SK-N-SH (cell line): ENCODE data around the gene HNRNPD. TPM values are rescaled to one million over a fixed set of nuclear protein-coding genes. Genes with fewer than 3 reads are reported as not detected.

Experiments
- CTCF ChIA-PET: fragments of 300-600, 350-600 bp; formaldehyde crosslinking; extraction: SDS; loops from one replicate; lab custom pipeline; 2021; lab: Yijun Ruan, JAX
- POLR2A ChIA-PET: fragments of 350-600 bp; sonication (Branson Sonifier 250); formaldehyde crosslinking; extraction: SDS; loops from one replicate; lab custom pipeline; 2020; ENCODE audit warnings: antibody characterized with exemption, inconsistent platforms; lab: Yijun Ruan, JAX
- DNase-seq: peaks from one replicate; pipeline ENCODE4 v3.0.0; 2012
- H2AFZ ChIP-seq: fragments of 200-600 bp; sonication (generic); 2 replicates; pipeline ENCODE4 v1.8.1; 2016; ENCODE audit warnings: antibody characterized with exemption, mild to moderate bottlenecking, low read depth
- H3F3A ChIP-seq: fragments of 200-600 bp; sonication (generic); replicated peaks from 2 replicates; pipeline ENCODE3; 2016; ENCODE audit warnings: antibody characterized with exemption, mild to moderate bottlenecking; ENCODE audit not compliant: insufficient read depth
- H3K27ac ChIP-seq, 2 experiments: fragments of 200-500 bp in 1 of 2; fragments of 200-600 bp in 1 of 2; sonication (Bioruptor generic) in 1 of 2; sonication (generic), shearing (Covaris generic) in 1 of 2; 2 replicates each; pipeline versions ENCODE4 v1.5.1 to v1.6.1; 2014 to 2016; ENCODE audit warnings: low read depth in 2 of 2, inconsistent platforms in 1 of 2, low read length in 1 of 2, mild to moderate bottlenecking in 1 of 2, mixed read lengths in 1 of 2
- H3K27me3 ChIP-seq: fragments of 200-600 bp; sonication (generic), shearing (Covaris generic); 2 replicates; pipeline ENCODE4 v1.6.1; 2016; ENCODE audit warnings: mixed run types; ENCODE audit not compliant: insufficient read depth
- H3K36me3 ChIP-seq, 2 experiments: fragments of 200-500 bp in 1 of 2; fragments of 200-600 bp in 1 of 2; sonication (Bioruptor generic) in 1 of 2; sonication (generic) in 1 of 2; replicated peaks in 1 of 2; 2 replicates each; pipeline versions ENCODE3 to v1.5.1; 2014 to 2016; ENCODE audit warnings: low read length in 1 of 2, mild to moderate bottlenecking in 1 of 2; ENCODE audit not compliant: insufficient read depth in 2 of 2, control insufficient read depth in 1 of 2
- H3K4me1 ChIP-seq, 2 experiments: fragments of 200-500 bp in 1 of 2; fragments of 200-600 bp in 1 of 2; sonication (Bioruptor generic) in 1 of 2; sonication (generic), shearing (Covaris generic) in 1 of 2; 2 replicates each; pipeline versions ENCODE4 v1.5.1 to v1.6.1; 2014 to 2016; ENCODE audit warnings: low read depth in 1 of 2, low read length in 1 of 2, mixed run types in 1 of 2; ENCODE audit not compliant: insufficient read depth in 2 of 2, control insufficient read depth in 1 of 2
- H3K4me2 ChIP-seq: fragments of 200-600 bp; sonication (generic), shearing (Covaris generic); 2 replicates; pipeline ENCODE4 v1.6.1; 2017; ENCODE audit warnings: mixed run types
- H3K4me3 ChIP-seq, 2 experiments: fragments of 200-500 bp in 1 of 2; fragments of 200-600 bp in 1 of 2; sonication (Bioruptor generic) in 1 of 2; sonication (generic), shearing (Covaris generic) in 1 of 2; 2 replicates each; pipeline versions ENCODE4 v1.5.1 to v1.8.1; 2014 to 2016; ENCODE audit warnings: low read depth in 2 of 2, inconsistent platforms in 1 of 2, low read length in 1 of 2, mild to moderate bottlenecking in 1 of 2, mixed read lengths in 1 of 2, moderate library complexity in 1 of 2
- H3K79me2 ChIP-seq: fragments of 200-600 bp; sonication (generic); 2 replicates; pipeline ENCODE4 v1.8.1; 2017; ENCODE audit warnings: mild to moderate bottlenecking; ENCODE audit not compliant: insufficient read depth
- H3K9ac ChIP-seq: fragments of 200-600 bp; sonication (generic); 2 replicates; pipeline ENCODE4 v1.6.1; 2017; ENCODE audit warnings: mixed run types
- H3K9me2 ChIP-seq: fragments of 200-600 bp; sonication (generic); 2 replicates; pipeline ENCODE4 v1.6.1; 2017; ENCODE audit warnings: mixed run types
- H3K9me3 ChIP-seq: fragments of 200-600 bp; sonication (generic); 2 replicates; pipeline ENCODE4 v1.6.1; 2017; ENCODE audit warnings: mixed run types, mild to moderate bottlenecking, moderate library complexity
- H4K20me1 ChIP-seq: fragments of 200-600 bp; sonication (generic); 2 replicates; pipeline ENCODE4 v1.6.1; 2017; ENCODE audit warnings: mild to moderate bottlenecking, mixed run types; ENCODE audit not compliant: insufficient read depth
- GABPA ChIP-seq: IDR thresholded peaks from 2 replicates; pipeline ENCODE4 v1.4.0; 2012; ENCODE audit warnings: low read depth, mild to moderate bottlenecking
- GATA2 ChIP-seq: sonication (generic); formaldehyde crosslinking; IDR thresholded peaks from 2 replicates; pipeline ENCODE4 v1.5.0; 2020; ENCODE audit warnings: mild to moderate bottlenecking, missing genetic modification reagents
- JUND ChIP-seq: IDR thresholded peaks from 2 replicates; pipeline ENCODE4 v1.4.0; 2012
- NFIC ChIP-seq: IDR thresholded peaks from 2 replicates; pipeline ENCODE4 v1.4.0; 2012; ENCODE audit warnings: borderline replicate concordance
- NRF1 ChIP-seq: IDR thresholded peaks from 2 replicates; pipeline ENCODE4 v1.6.1; 2012; ENCODE audit warnings: low read depth, mild to moderate bottlenecking, low read length
- POLR2AphosphoS5 ChIP-seq: IDR thresholded peaks from 2 replicates; pipeline ENCODE4 v1.6.1; 2012; ENCODE audit warnings: low read depth, low read length
- RFX5 ChIP-seq: IDR thresholded peaks from 2 replicates; pipeline ENCODE4 v1.6.1; 2012; ENCODE audit warnings: mild to moderate bottlenecking, improper control_type of control experiment, low read length
- SIN3A ChIP-seq: IDR thresholded peaks from 2 replicates; pipeline ENCODE4 v1.6.1; 2012; ENCODE audit warnings: low read depth, mild to moderate bottlenecking, low read length, moderate library complexity, borderline replicate concordance
- YY1 ChIP-seq: IDR thresholded peaks from 2 replicates; pipeline ENCODE4 v1.4.0; 2012; ENCODE audit warnings: low read depth, mild to moderate bottlenecking
- WGBS: methylation state at CpG from one replicate; pipeline ENCODE4 v1.1.6; 2017; ENCODE audit warnings: low lambda C conversion rate; 5-methylcytosine and 5-hydroxymethylcytosine counted together
- polyA plus RNA-seq, 3 experiments: library from polyadenylated mRNA; depleted of rRNA; stranded (reverse); fragments of >200 nt; gene quantifications; 2 replicates each; pipeline ENCODE4 v1.2.3, GENCODE V29; 2012
- TF ChIP-seq, protein P1 (sequence below): IDR thresholded peaks from 2 replicates; pipeline ENCODE4; 2012
- TF ChIP-seq, protein P2 (sequence below): IDR thresholded peaks from 2 replicates; pipeline ENCODE4 v1.4.0; 2012; ENCODE audit warnings: low read depth, borderline replicate concordance
- TF ChIP-seq, protein P3 (sequence below): fragments of 150-350 bp; IDR thresholded peaks from 2 replicates; pipeline ENCODE4 v1.6.1; 2016; ENCODE audit warnings: mild to moderate bottlenecking, low read depth, low read length
- TF ChIP-seq, protein P4 (sequence below): IDR thresholded peaks from 2 replicates; pipeline ENCODE4 v1.6.1; 2012; ENCODE audit warnings: mild to moderate bottlenecking, low read depth, low read length, moderate library complexity
- TF ChIP-seq, protein P5 (sequence below): IDR thresholded peaks from 2 replicates; pipeline ENCODE4 v1.4.0; 2012; ENCODE audit warnings: low read depth, borderline replicate concordance

The HNRNPD gene
- polyA plus RNA-seq, 1 of the 3 experiments (the other 2 are of a cell fraction), result 286 TPM

DNA sequence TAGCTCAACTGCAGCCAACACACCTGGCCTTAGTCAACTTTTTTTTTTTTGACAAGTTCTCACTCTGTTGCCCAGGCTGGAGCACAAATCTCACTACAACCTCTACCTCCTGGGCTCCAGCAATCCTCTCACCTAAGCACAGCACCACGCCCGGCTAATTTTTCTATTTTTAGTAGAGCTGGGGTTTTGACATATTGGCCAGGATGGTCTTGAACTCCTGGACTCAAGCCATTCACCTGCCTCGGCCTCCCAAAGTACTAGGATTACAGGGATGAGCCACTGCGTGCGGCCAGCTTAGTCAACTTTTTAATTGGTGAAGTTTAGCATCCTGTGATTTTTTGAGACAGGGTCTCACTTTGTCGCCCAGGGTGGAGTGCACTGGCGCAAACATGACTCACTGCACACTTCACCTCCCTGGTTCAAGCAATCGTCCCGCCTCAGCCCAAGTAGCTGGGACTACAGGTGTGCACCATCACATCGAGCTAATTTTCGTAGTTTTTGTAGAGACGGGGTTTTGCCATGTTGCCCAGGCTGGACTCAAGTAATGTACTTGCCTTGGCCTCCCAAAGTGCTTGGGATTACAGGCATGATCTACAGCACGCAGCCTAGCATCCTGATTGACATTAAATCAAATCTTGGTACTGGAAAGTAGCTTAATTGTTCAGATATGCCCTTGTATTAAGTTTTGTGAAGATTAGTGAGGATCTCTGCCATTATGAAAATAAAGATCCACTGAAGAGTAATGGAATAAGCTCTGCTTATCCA lies 48.2 kb upstream of the HNRNPD start:
- Histone ChIP-seq H3K79me2 (peaks cover 29% of the 10 kb centered on the region), H3K9ac (no peak overlapping the region), H3K4me2 (no peak overlapping the region), H3K4me1 (peaks cover 8 to 17% of the 10 kb centered on the region in 2 experiments; a peak in 3 of 4 replicates), H3K4me3 (no peak overlapping the region), H3K9me3 (no peaks in the 10 kb centered on the region), H3F3A (peaks cover 44% of the 10 kb centered on the region), H3K27ac (no peak overlapping the region), H3K36me3 (peaks cover 47% of the 10 kb centered on the region in 2 experiments), H4K20me1 (peaks cover 46% of the 10 kb centered on the region), H3K27me3 (no peaks in the 10 kb centered on the region), H3K9me2 (no peaks in the 10 kb centered on the region), H2AFZ (no peak overlapping the region)
- CTCF ChIA-PET, result interaction anchor here (1.1 kb wide), 1 partner anchor 51 kb away, joined by 3 read pairs; no protein-coding TSS in a partner anchor
- POLR2A ChIA-PET, result interaction anchor here (0.5 kb wide), 1 partner anchor 55 kb away, joined by 7 read pairs; no protein-coding TSS in a partner anchor
- 91% methylated on average over 13 of the region's 13 CpGs for WGBS
- TF ChIP-seq, protein P1, sequence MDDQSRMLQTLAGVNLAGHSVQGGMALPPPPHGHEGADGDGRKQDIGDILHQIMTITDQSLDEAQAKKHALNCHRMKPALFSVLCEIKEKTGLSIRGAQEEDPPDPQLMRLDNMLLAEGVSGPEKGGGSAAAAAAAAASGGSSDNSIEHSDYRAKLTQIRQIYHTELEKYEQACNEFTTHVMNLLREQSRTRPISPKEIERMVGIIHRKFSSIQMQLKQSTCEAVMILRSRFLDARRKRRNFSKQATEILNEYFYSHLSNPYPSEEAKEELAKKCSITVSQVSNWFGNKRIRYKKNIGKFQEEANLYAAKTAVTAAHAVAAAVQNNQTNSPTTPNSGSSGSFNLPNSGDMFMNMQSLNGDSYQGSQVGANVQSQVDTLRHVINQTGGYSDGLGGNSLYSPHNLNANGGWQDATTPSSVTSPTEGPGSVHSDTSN, result 0 out of 2 replicates have a peak, but pooled peaks have one; percentile 20
- TF ChIP-seq NFIC (0 out of 2 replicates have a peak, but pooled peaks have one; percentile 1), NRF1 (no peak), GATA2 (no peak), POLR2AphosphoS5 (peak; percentile 73), SIN3A (peak; percentile 18; the same call in 1 of the 2 replicates), YY1 (no peak), JUND (no peak)
- TF ChIP-seq, protein P2, sequence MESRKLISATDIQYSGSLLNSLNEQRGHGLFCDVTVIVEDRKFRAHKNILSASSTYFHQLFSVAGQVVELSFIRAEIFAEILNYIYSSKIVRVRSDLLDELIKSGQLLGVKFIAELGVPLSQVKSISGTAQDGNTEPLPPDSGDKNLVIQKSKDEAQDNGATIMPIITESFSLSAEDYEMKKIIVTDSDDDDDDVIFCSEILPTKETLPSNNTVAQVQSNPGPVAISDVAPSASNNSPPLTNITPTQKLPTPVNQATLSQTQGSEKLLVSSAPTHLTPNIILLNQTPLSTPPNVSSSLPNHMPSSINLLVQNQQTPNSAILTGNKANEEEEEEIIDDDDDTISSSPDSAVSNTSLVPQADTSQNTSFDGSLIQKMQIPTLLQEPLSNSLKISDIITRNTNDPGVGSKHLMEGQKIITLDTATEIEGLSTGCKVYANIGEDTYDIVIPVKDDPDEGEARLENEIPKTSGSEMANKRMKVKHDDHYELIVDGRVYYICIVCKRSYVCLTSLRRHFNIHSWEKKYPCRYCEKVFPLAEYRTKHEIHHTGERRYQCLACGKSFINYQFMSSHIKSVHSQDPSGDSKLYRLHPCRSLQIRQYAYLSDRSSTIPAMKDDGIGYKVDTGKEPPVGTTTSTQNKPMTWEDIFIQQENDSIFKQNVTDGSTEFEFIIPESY, result 0 out of 2 replicates have a peak, but pooled peaks have one; percentile 69
- TF ChIP-seq, protein P3, sequence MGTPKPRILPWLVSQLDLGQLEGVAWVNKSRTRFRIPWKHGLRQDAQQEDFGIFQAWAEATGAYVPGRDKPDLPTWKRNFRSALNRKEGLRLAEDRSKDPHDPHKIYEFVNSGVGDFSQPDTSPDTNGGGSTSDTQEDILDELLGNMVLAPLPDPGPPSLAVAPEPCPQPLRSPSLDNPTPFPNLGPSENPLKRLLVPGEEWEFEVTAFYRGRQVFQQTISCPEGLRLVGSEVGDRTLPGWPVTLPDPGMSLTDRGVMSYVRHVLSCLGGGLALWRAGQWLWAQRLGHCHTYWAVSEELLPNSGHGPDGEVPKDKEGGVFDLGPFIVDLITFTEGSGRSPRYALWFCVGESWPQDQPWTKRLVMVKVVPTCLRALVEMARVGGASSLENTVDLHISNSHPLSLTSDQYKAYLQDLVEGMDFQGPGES, result no peak
- no peak for DNase-seq

DNA sequence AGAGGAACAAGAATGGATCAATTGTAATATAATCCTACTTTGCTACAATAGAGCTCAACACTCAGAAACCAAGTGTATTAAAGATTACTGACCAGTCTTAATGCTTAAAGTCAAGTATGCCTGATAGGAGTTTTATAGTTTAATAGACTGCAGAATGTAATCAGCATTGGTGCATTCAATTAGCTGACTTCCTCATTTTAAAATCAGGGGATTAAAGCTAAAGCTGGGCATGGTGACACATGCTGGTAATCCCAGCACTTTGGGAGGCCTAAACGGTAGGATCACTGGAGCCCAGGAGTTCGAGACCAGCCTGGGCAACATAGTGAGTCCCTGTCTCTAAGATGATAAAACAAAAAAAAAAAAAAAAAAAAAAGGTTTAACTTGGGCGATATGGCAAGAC lies 45.7 kb upstream of the HNRNPD start:
- Histone ChIP-seq H3K27ac (no peak overlapping the region), H4K20me1 (peaks cover 21% of the 10 kb centered on the region), H3K27me3 (no peaks in the 10 kb centered on the region), H3K9me2 (no peaks in the 10 kb centered on the region), H3K36me3 (peaks cover 21 to 22% of the 10 kb centered on the region in 2 experiments), H3K4me3 (no peak overlapping the region), H3K79me2 (peaks cover 4% of the 10 kb centered on the region), H3K9ac (no peak overlapping the region), H2AFZ (no peak overlapping the region), H3K4me1 (peaks cover 0 to 6% of the 10 kb centered on the region in 2 experiments; a peak in 1 of 4 replicates), H3K4me2 (no peak overlapping the region), H3F3A (peaks cover 21% of the 10 kb centered on the region), H3K9me3 (no peaks in the 10 kb centered on the region)
- CTCF ChIA-PET, result interaction anchor here (0.6 to 1.3 kb wide), 4 partner anchors 8 to 380 kb away, joined by 3 to 4 read pairs (median 3); no protein-coding TSS in a partner anchor
- WGBS, result 81% methylated on average over 3 of the region's 3 CpGs
- POLR2A ChIA-PET, result interaction anchor here (1.0 kb wide), 1 partner anchor 10 kb away, joined by 3 read pairs; the partner anchor contains the start of gene HNRNPDL
- no peak for TF ChIP-seq RFX5
- TF ChIP-seq, protein P4, sequence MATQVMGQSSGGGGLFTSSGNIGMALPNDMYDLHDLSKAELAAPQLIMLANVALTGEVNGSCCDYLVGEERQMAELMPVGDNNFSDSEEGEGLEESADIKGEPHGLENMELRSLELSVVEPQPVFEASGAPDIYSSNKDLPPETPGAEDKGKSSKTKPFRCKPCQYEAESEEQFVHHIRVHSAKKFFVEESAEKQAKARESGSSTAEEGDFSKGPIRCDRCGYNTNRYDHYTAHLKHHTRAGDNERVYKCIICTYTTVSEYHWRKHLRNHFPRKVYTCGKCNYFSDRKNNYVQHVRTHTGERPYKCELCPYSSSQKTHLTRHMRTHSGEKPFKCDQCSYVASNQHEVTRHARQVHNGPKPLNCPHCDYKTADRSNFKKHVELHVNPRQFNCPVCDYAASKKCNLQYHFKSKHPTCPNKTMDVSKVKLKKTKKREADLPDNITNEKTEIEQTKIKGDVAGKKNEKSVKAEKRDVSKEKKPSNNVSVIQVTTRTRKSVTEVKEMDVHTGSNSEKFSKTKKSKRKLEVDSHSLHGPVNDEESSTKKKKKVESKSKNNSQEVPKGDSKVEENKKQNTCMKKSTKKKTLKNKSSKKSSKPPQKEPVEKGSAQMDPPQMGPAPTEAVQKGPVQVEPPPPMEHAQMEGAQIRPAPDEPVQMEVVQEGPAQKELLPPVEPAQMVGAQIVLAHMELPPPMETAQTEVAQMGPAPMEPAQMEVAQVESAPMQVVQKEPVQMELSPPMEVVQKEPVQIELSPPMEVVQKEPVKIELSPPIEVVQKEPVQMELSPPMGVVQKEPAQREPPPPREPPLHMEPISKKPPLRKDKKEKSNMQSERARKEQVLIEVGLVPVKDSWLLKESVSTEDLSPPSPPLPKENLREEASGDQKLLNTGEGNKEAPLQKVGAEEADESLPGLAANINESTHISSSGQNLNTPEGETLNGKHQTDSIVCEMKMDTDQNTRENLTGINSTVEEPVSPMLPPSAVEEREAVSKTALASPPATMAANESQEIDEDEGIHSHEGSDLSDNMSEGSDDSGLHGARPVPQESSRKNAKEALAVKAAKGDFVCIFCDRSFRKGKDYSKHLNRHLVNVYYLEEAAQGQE, result no peak
- TF ChIP-seq, protein P3, result no peak
- TF ChIP-seq, protein P5, sequence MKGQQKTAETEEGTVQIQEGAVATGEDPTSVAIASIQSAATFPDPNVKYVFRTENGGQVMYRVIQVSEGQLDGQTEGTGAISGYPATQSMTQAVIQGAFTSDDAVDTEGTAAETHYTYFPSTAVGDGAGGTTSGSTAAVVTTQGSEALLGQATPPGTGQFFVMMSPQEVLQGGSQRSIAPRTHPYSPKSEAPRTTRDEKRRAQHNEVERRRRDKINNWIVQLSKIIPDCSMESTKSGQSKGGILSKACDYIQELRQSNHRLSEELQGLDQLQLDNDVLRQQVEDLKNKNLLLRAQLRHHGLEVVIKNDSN, result no peak
- no peak for TF ChIP-seq JUND
- TF ChIP-seq GABPA, result no peak
- no peak for DNase-seq
